PC-9 (cell line): Measurements from ENCODE around the gene CD180. TPM values are rescaled to one million over a fixed set of nuclear protein-coding genes. Genes with fewer than 3 reads are reported as not detected.

Experiments used
- BruUV-seq: library from RNA; stranded (reverse); fragments of 400-500 nt; replicated peaks from 2 replicates; lab custom pipeline; 2021; lab: Mats Ljungman, UMichigan
- CTCF ChIA-PET: fragments of 300-600 bp; sonication (Branson Sonifier 250); formaldehyde crosslinking; loops from one replicate; lab custom pipeline; 2022; ENCODE audit warnings: antibody characterized with exemption; lab: Charles Lee
- POLR2A ChIA-PET: fragments of 300-600 bp; sonication (Branson Sonifier 250); formaldehyde crosslinking; loops from one replicate; lab custom pipeline; 2022; ENCODE audit warnings: antibody characterized with exemption; ENCODE audit not compliant: unreplicated experiment; lab: Charles Lee
- DNase-seq, 2 experiments: peaks; one replicate each; pipeline versions ENCODE4 v3.0.0 to v3.0.0-alpha.2; 2015 to 2022; ENCODE audit warnings: mixed read lengths in 1 of 2
- H2AFZ ChIP-seq: fragments of 200-600 bp; sonication (generic); 2 replicates; pipeline ENCODE4 v1.8.1; 2017; ENCODE audit warnings: antibody characterized with exemption
- H3F3A ChIP-seq: fragments of 200-600 bp; sonication (generic); 2 replicates; pipeline ENCODE4 v1.8.1; 2017; ENCODE audit warnings: antibody characterized with exemption, mild to moderate bottlenecking, low read depth; ENCODE audit not compliant: insufficient read depth
- H3K27ac ChIP-seq: fragments of 200-600 bp; sonication (generic); 2 replicates; pipeline ENCODE4 v1.6.1; 2016; ENCODE audit warnings: mixed run types
- H3K27me3 ChIP-seq: fragments of 200-600 bp; sonication (generic); 2 replicates; pipeline ENCODE4 v1.6.1; 2016; ENCODE audit warnings: low read depth, mixed run types; ENCODE audit not compliant: insufficient read depth
- H3K36me3 ChIP-seq: fragments of 200-600 bp; sonication (generic); 2 replicates; pipeline ENCODE4 v1.6.1; 2016; ENCODE audit warnings: low read depth, mixed run types
- H3K4me1 ChIP-seq: fragments of 200-600 bp; sonication (generic); replicated peaks from 2 replicates; pipeline ENCODE4 v1.6.1; 2016; ENCODE audit warnings: mixed run types; ENCODE audit not compliant: insufficient read depth
- H3K4me2 ChIP-seq: fragments of 200-600 bp; sonication (generic); 2 replicates; pipeline ENCODE4 v1.6.1; 2017; ENCODE audit warnings: mixed run types
- H3K4me3 ChIP-seq: fragments of 200-600 bp; sonication (generic); 2 replicates; pipeline ENCODE4 v1.6.1; 2016; ENCODE audit warnings: mixed run types
- H3K79me2 ChIP-seq: fragments of 200-600 bp; sonication (generic); 2 replicates; pipeline ENCODE4 v1.6.1; 2017; ENCODE audit warnings: low read depth, mixed run types
- H3K9me2 ChIP-seq: fragments of 200-600 bp; sonication (generic); 2 replicates; pipeline ENCODE4 v1.8.1; 2017; ENCODE audit warnings: mild to moderate bottlenecking; ENCODE audit not compliant: insufficient read depth
- H3K9me3 ChIP-seq: fragments of 200-600 bp; sonication (generic); 2 replicates; pipeline ENCODE4 v1.8.1; 2016; ENCODE audit warnings: low read depth; ENCODE audit not compliant: insufficient read depth
- H4K20me1 ChIP-seq: fragments of 200-600 bp; sonication (generic); 2 replicates; pipeline ENCODE4 v1.8.1; 2017; ENCODE audit not compliant: insufficient read depth
- EZH2 ChIP-seq: fragments of 200-600 bp; sonication (generic); IDR thresholded peaks from 2 replicates; pipeline ENCODE4 v1.8.0; 2017; ENCODE audit warnings: antibody characterized with exemption, low read depth
- intact Hi-C: fragments of 100-400 bp; cut with micrococcal nuclease; formaldehyde crosslinking; loops from one replicate; pipeline ENCODE4 v1.10.0; 2022; ENCODE audit not compliant: unreplicated experiment
- total RNA-seq: library from RNA; stranded (reverse); gene quantifications from 2 replicates; pipeline ENCODE4 v1.2.3, GENCODE V29; 2021
- TF ChIP-seq, protein P1 (sequence below): fragments of 200-600 bp; sonication (generic); conservative IDR thresholded peaks from 2 replicates; pipeline ENCODE4 v1.6.1; 2017; ENCODE audit warnings: mixed run types, antibody characterized with exemption, mild to moderate bottlenecking, moderate library complexity

CD180 gene
- total RNA-seq, 1 experiment from 2014 or later = not detected

DNA sequence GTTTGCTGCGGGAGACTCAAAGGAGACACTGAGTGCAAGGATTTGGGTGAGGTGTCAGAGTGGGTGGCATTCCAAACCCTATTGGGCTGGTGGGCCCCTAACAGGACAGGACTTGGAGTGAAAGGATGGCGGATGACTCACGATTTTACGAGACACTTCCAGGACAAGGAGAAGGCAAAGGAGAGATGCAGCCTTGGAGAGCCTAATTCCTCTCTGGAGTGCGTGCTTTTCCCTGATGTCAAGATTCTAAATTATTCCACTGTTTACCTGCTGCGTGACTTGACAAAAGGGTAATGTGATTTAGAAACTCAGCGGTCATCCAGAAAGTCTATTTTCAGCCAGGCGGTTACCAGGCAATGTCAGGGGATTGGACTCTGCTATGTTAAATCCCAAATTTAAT lies 41.6 kb upstream of the CD180 start:
- CTCF ChIA-PET = no interaction called here

DNA sequence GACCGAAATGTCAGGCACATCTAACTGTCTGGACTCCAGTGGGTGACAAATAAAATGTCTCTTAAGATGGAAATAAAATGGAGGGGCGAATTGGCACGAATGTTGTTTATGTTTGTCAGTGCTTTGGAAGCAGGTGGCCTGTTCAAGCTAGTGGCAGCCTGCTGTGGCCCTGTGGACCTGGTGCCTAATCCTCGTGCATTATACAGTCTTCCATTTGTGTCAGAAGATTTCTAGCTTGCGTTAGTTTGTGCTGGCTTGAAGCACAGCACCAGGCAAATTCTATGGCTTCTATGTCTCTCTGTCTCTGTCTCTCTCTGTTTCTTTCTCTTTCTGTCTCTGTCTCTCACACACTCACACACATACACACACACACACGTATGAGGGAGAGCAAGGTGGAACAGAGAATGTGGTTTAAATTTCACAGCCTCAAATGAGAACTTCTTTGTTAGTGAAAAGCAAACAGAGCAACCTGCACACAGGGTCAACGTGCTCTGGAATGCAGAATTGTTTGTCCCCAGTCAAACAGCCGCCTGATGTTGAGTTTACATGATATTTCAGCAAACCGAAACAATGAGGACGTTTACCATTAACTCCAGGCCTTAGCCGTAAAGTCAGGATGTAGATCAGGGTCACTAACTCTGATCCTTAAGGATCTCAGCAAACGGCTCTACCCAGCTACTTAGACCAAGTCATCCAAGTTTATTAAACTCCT lies 39.0 kb upstream of the CD180 start:
- no peaks in the 10 kb centered on the region for H3K79me2 ChIP-seq
- BruUV-seq = no TSS peak
- no peaks in the 10 kb centered on the region for H3K9me3 ChIP-seq
- no peak for DNase-seq
- H3K4me2 ChIP-seq = no peak overlapping the region
- H3K27ac ChIP-seq = no peak overlapping the region
- no peak overlapping the region for H2AFZ ChIP-seq
- H3K4me1 ChIP-seq = no peaks in the 10 kb centered on the region
- no peak overlapping the region for H3K4me3 ChIP-seq
- no peak for TF ChIP-seq EZH2
- TF ChIP-seq, protein P1, sequence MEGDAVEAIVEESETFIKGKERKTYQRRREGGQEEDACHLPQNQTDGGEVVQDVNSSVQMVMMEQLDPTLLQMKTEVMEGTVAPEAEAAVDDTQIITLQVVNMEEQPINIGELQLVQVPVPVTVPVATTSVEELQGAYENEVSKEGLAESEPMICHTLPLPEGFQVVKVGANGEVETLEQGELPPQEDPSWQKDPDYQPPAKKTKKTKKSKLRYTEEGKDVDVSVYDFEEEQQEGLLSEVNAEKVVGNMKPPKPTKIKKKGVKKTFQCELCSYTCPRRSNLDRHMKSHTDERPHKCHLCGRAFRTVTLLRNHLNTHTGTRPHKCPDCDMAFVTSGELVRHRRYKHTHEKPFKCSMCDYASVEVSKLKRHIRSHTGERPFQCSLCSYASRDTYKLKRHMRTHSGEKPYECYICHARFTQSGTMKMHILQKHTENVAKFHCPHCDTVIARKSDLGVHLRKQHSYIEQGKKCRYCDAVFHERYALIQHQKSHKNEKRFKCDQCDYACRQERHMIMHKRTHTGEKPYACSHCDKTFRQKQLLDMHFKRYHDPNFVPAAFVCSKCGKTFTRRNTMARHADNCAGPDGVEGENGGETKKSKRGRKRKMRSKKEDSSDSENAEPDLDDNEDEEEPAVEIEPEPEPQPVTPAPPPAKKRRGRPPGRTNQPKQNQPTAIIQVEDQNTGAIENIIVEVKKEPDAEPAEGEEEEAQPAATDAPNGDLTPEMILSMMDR = no peak
- ChIA-PET POLR2A (interaction anchor here (0.5 to 0.8 kb wide), 2 partner anchors 14 to 1037 kb away, joined by 3 to 5 read pairs; no protein-coding TSS in a partner anchor), CTCF (no interaction called here)
- no peaks in the 10 kb centered on the region for H3K36me3 ChIP-seq
- intact Hi-C loops = no loop called here
- H3K27me3 ChIP-seq = no peaks in the 10 kb centered on the region
- H3K9me2 ChIP-seq = no peaks in the 10 kb centered on the region
- H4K20me1 ChIP-seq = no peaks in the 10 kb centered on the region
- no peaks in the 10 kb centered on the region for H3F3A ChIP-seq

More for the DNA sequence above, 41.6 kb upstream of the CD180 start:
- no peak overlapping the region for H3K4me2 ChIP-seq
- H3K9me3 ChIP-seq = no peaks in the 10 kb centered on the region
- H3K27me3 ChIP-seq = no peaks in the 10 kb centered on the region
- no peaks in the 10 kb centered on the region for H3K9me2 ChIP-seq
- no TSS peak for BruUV-seq
- no peaks in the 10 kb centered on the region for H3K4me1 ChIP-seq
- DNase-seq = no peak
- no peaks in the 10 kb centered on the region for H4K20me1 ChIP-seq
- H3K27ac ChIP-seq = no peak overlapping the region
- POLR2A ChIA-PET = no interaction called here
- no peak overlapping the region for H2AFZ ChIP-seq
- no peaks in the 10 kb centered on the region for H3K79me2 ChIP-seq
- H3K36me3 ChIP-seq = no peaks in the 10 kb centered on the region
- no peaks in the 10 kb centered on the region for H3F3A ChIP-seq
- TF ChIP-seq, protein P1 = no peak
- TF ChIP-seq EZH2 = no peak
- H3K4me3 ChIP-seq = no peak overlapping the region
- intact Hi-C loops = no loop called here

DNA sequence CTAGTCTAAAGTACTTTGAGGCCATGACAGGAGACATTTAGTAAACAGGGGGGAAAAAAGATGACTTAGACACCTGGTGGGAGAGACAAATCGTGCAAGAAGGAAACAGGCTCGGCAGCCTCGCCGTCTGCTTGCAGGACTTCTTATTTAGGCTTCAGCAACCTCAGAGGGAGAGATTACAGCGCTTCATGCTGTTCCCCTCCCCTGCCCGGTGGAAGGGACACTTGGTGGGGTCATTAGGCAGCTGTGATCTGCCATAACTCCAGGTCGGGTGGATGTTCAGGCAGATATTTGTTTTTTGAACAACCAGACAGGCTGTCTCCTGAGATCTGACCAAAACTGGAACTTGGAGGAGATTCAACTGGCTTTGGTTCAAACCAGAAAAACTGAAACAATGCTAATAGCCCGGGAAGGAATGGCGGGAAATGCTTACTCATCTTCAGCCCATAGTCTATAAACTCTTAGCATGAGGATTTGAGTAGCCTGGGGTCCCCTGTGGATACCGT lies 38.1 kb upstream of the CD180 start:
- no TSS peak for BruUV-seq
- intact Hi-C loops = no loop called here
- H3K27me3 ChIP-seq = no peaks in the 10 kb centered on the region
- H4K20me1 ChIP-seq = no peaks in the 10 kb centered on the region
- H3F3A ChIP-seq = no peaks in the 10 kb centered on the region
- no peaks in the 10 kb centered on the region for H3K9me3 ChIP-seq
- ChIA-PET POLR2A (interaction anchor here (0.5 kb wide), 1 partner anchor 13 kb away, joined by 3 read pairs; no protein-coding TSS in a partner anchor), CTCF (no interaction called here)
- no peak for TF ChIP-seq EZH2
- TF ChIP-seq, protein P1 = no peak
- H3K27ac ChIP-seq = no peak overlapping the region
- H3K9me2 ChIP-seq = no peaks in the 10 kb centered on the region
- no peak overlapping the region for H3K4me3 ChIP-seq
- H3K4me1 ChIP-seq = no peaks in the 10 kb centered on the region
- no peak overlapping the region for H3K4me2 ChIP-seq
- H2AFZ ChIP-seq = peak overlapping the region; percentile 70
- no peaks in the 10 kb centered on the region for H3K79me2 ChIP-seq
- no peaks in the 10 kb centered on the region for H3K36me3 ChIP-seq
- peak in 1 of 2 experiments; percentile 24 for DNase-seq
